Activated T-cell treated with anti-CD3 and anti-CD28 coated beads, Interleukin-2, amount 50 U/mL, for 72 hours (primary cell): ENCODE data around the gene TENT5C. TPM values are rescaled to one million over a fixed set of nuclear protein-coding genes. Genes with fewer than 3 reads are reported as not detected.

Source experiments
- ATAC-seq, 2 donors: fragments of 150-1000 bp; cut with Tn5 transposase; replicated peaks in 1 of 2; 2 replicates each; pipeline ENCODE4 v1.10.0; 2021; ENCODE audit warnings: moderate library complexity in 2 of 2, mild to moderate bottlenecking in 1 of 2
- DNase-seq, 2 donors: peaks; one replicate each; pipeline ENCODE4 v3.0.0; 2021 to 2022; ENCODE audit warnings: mixed read lengths in 1 of 2
- H3K27ac Mint-ChIP-seq: one replicate; pipeline ENCODE4 v1.8.0; 2022; ENCODE audit warnings: mild to moderate bottlenecking, moderate library complexity, mixed read lengths
- H3K27me3 Mint-ChIP-seq: one replicate; pipeline ENCODE4 v1.8.0; 2022; ENCODE audit warnings: low read depth, mixed read lengths
- H3K36me3 Mint-ChIP-seq, 2 donors: one replicate each; pipeline ENCODE4 v1.8.0; 2022; ENCODE audit warnings: mixed read lengths in 2 of 2, mild to moderate bottlenecking in 1 of 2; ENCODE audit not compliant: insufficient read depth in 2 of 2
- H3K4me1 Mint-ChIP-seq: one replicate; pipeline ENCODE4 v1.8.0; 2022; ENCODE audit warnings: low read depth, mixed read lengths
- H3K4me3 Mint-ChIP-seq, 2 donors: one replicate each; pipeline ENCODE4 v1.8.0; 2022; ENCODE audit warnings: mild to moderate bottlenecking in 2 of 2, mixed read lengths in 2 of 2, moderate library complexity in 2 of 2
- H3K9me3 Mint-ChIP-seq, 2 donors: one replicate each; pipeline ENCODE4 v1.8.0; 2022; ENCODE audit warnings: mixed read lengths in 2 of 2
- total RNA-seq, 2 donors: library from RNA; stranded (reverse); gene quantifications; one replicate each; pipeline ENCODE4 v1.2.3, GENCODE V29; 2022

TENT5C gene
- total RNA-seq, 2 donors from 2014 or later, result 22.5 to 36.3 TPM

- no peak for ATAC-seq
- Mint-ChIP-seq H3K27ac (no peak overlapping the region), H3K27me3 (peaks cover 32% of the 10 kb centered on the region), H3K4me1 (peaks cover 77% of the 10 kb centered on the region), H3K36me3 (peaks cover 0 to 15% of the 10 kb centered on the region in 2 donors), H3K4me3 (peak overlapping the region in 1 of 2 donors; percentile 72), H3K9me3 (no peaks in the 10 kb centered on the region)
- no peak for DNase-seq
Measured at GRCh38 chr1:117613969-117614729, 8.3 kb downstream of the TENT5C start.

- Mint-ChIP-seq H3K4me1 (peaks cover 70% of the 10 kb centered on the region), H3K27ac (peak overlapping the region; percentile 38), H3K4me3 (peak overlapping the region; percentile 35 to 72)
Measured at GRCh38 chr1:117615474-117615873, 9.6 kb downstream of the TENT5C start.

GRCh38 chr1:117616356-117616755 lies 10.5 kb downstream of the TENT5C start:
- Mint-ChIP-seq H3K4me1 (peaks cover 70% of the 10 kb centered on the region), H3K27me3 (peaks cover 21% of the 10 kb centered on the region), H3K4me3 (peak overlapping the region in 1 of 2 donors; percentile 72), H3K9me3 (no peaks in the 10 kb centered on the region), H3K27ac (peak overlapping the region; percentile 31), H3K36me3 (peaks cover 0 to 9% of the 10 kb centered on the region in 2 donors)
- DNase-seq (no peak), ATAC-seq (no peak)

More at GRCh38 chr1:117615474-117615873, 9.6 kb downstream of the TENT5C start:
- H3K36me3 Mint-ChIP-seq, result peaks cover 0 to 10% of the 10 kb centered on the region in 2 donors
- DNase-seq, result peak; percentile 32 to 48
- no peaks in the 10 kb centered on the region for H3K9me3 Mint-ChIP-seq
- peaks cover 25% of the 10 kb centered on the region for H3K27me3 Mint-ChIP-seq
- peak; percentile 53 to 57 for ATAC-seq

- ATAC-seq, result no peak
- Mint-ChIP-seq H3K27ac (no peak overlapping the region), H3K9me3 (no peaks in the 10 kb centered on the region), H3K4me1 (peaks cover 69% of the 10 kb centered on the region), H3K36me3 (peaks cover 0 to 9% of the 10 kb centered on the region in 2 donors), H3K27me3 (peaks cover 21% of the 10 kb centered on the region), H3K4me3 (peak overlapping the region in 1 of 2 donors; percentile 78)
- no peak for DNase-seq
Measured at GRCh38 chr1:117616967-117617366, 11.1 kb downstream of the TENT5C start.

GRCh38 chr1:117618450-117619122 lies 12.7 kb downstream of the TENT5C start:
- Mint-ChIP-seq H3K36me3 (peaks cover 10 to 13% of the 10 kb centered on the region in 2 donors), H3K4me1 (peaks cover 59% of the 10 kb centered on the region), H3K27me3 (peaks cover 21% of the 10 kb centered on the region), H3K4me3 (peak overlapping the region in 1 of 2 donors; percentile 78), H3K9me3 (no peaks in the 10 kb centered on the region), H3K27ac (peak overlapping the region; percentile 88)
- DNase-seq (no peak), ATAC-seq (peak; percentile 45 to 53)

GRCh38 chr1:117620440-117620839 lies 14.6 kb downstream of the TENT5C start:
- no peak for DNase-seq
- Mint-ChIP-seq H3K27ac (no peak overlapping the region), H3K9me3 (no peaks in the 10 kb centered on the region), H3K4me1 (peaks cover 48% of the 10 kb centered on the region), H3K27me3 (peaks cover 12% of the 10 kb centered on the region), H3K36me3 (peaks cover 13 to 17% of the 10 kb centered on the region in 2 donors), H3K4me3 (no peak overlapping the region)
- ATAC-seq, result no peak

- H3K4me1 Mint-ChIP-seq, result peaks cover 39% of the 10 kb centered on the region
- ATAC-seq (no peak), DNase-seq (no peak)
- H3K4me3 Mint-ChIP-seq, result no peak overlapping the region
- H3K36me3 Mint-ChIP-seq, result peaks cover 11 to 17% of the 10 kb centered on the region in 2 donors
- no peak overlapping the region for H3K27ac Mint-ChIP-seq
- H3K9me3 Mint-ChIP-seq, result no peaks in the 10 kb centered on the region
- peaks cover 12% of the 10 kb centered on the region for H3K27me3 Mint-ChIP-seq
Measured at GRCh38 chr1:117621316-117621715, 15.5 kb downstream of the TENT5C start.

GRCh38 chr1:117622726-117623125 lies 16.9 kb downstream of the TENT5C start:
- Mint-ChIP-seq H3K36me3 (peaks cover 11 to 17% of the 10 kb centered on the region in 2 donors), H3K9me3 (no peaks in the 10 kb centered on the region), H3K27ac (no peak overlapping the region), H3K27me3 (peaks cover 7% of the 10 kb centered on the region), H3K4me1 (peaks cover 31% of the 10 kb centered on the region), H3K4me3 (no peak overlapping the region)
- DNase-seq, result no peak
- peak in 1 of 2 donors; percentile 13 for ATAC-seq

GRCh38 chr1:117623141-117623540 lies 17.3 kb downstream of the TENT5C start:
- ATAC-seq (no peak), DNase-seq (no peak)
- Mint-ChIP-seq H3K4me3 (no peak overlapping the region), H3K36me3 (peaks cover 11 to 17% of the 10 kb centered on the region in 2 donors), H3K27ac (no peak overlapping the region), H3K27me3 (peaks cover 3% of the 10 kb centered on the region), H3K9me3 (no peaks in the 10 kb centered on the region), H3K4me1 (peaks cover 28% of the 10 kb centered on the region)

- H3K36me3 Mint-ChIP-seq, result peaks cover 11 to 17% of the 10 kb centered on the region in 2 donors
Measured at GRCh38 chr1:117623698-117624097, 17.9 kb downstream of the TENT5C start.

GRCh38 chr1:117627546-117628130 lies 21.8 kb downstream of the TENT5C start:
- Mint-ChIP-seq H3K27me3 (peaks cover 12% of the 10 kb centered on the region), H3K4me1 (peaks cover 29% of the 10 kb centered on the region), H3K36me3 (peaks cover 12 to 19% of the 10 kb centered on the region in 2 donors), H3K4me3 (no peak overlapping the region), H3K9me3 (peaks cover 0 to 6% of the 10 kb centered on the region in 2 donors), H3K27ac (no peak overlapping the region)
- no peak for ATAC-seq
- DNase-seq, result no peak

More at GRCh38 chr1:117623698-117624097, 17.9 kb downstream of the TENT5C start:
- Mint-ChIP-seq H3K9me3 (no peaks in the 10 kb centered on the region), H3K27ac (no peak overlapping the region), H3K4me3 (no peak overlapping the region), H3K27me3 (peaks cover 1% of the 10 kb centered on the region), H3K4me1 (peaks cover 23% of the 10 kb centered on the region)
- no peak for ATAC-seq
- no peak for DNase-seq

- H3K4me1 Mint-ChIP-seq, result peaks cover 36% of the 10 kb centered on the region
- ATAC-seq (no peak), DNase-seq (no peak)
- H3K27me3 Mint-ChIP-seq, result peaks cover 12% of the 10 kb centered on the region
- peaks cover 0 to 6% of the 10 kb centered on the region in 2 donors for H3K9me3 Mint-ChIP-seq
- no peak overlapping the region for H3K27ac Mint-ChIP-seq
- peaks cover 9 to 14% of the 10 kb centered on the region in 2 donors for H3K36me3 Mint-ChIP-seq
- H3K4me3 Mint-ChIP-seq, result no peak overlapping the region
Measured at GRCh38 chr1:117628343-117628742, 22.5 kb downstream of the TENT5C start.
